Liver (tissue), 9 donors: ENCODE measurements around the gene NAT14. TPM values are rescaled to one million over a fixed set of nuclear protein-coding genes. Genes with fewer than 3 reads are reported as not detected.

Experiments
- DNase-seq: peaks from one replicate; pipeline ENCODE4 v3.0.0-alpha.2; 2017; ENCODE audit warnings: low spot score
- H3K27ac ChIP-seq, 2 donors: one replicate each; pipeline ENCODE4 v1.7.0; 2013; ENCODE audit warnings: inconsistent platforms in 2 of 2, low read length in 2 of 2, control low read depth in 1 of 2, low read depth in 1 of 2, mild to moderate bottlenecking in 1 of 2
- H3K27me3 ChIP-seq, 4 donors: one replicate each; pipeline versions ENCODE4 v1.6.1 to v1.7.0; 2013; ENCODE audit warnings: low read length in 3 of 4, inconsistent platforms in 1 of 4, mild to moderate bottlenecking in 1 of 4, moderate library complexity in 1 of 4; ENCODE audit not compliant: control insufficient read depth in 4 of 4, insufficient read depth in 4 of 4
- H3K36me3 ChIP-seq, 4 donors: one replicate each; pipeline versions ENCODE4 v1.6.1 to v1.7.0; 2013; ENCODE audit warnings: low read length in 3 of 4, mild to moderate bottlenecking in 3 of 4, low read depth in 1 of 4, moderate library complexity in 1 of 4; ENCODE audit not compliant: control insufficient read depth in 4 of 4, insufficient read depth in 3 of 4
- H3K4me1 ChIP-seq, 4 donors: one replicate each; pipeline versions ENCODE4 v1.6.1 to v1.7.0; 2013; ENCODE audit warnings: low read length in 3 of 4, mild to moderate bottlenecking in 3 of 4, moderate library complexity in 1 of 4; ENCODE audit not compliant: control insufficient read depth in 4 of 4, insufficient read depth in 4 of 4
- H3K4me3 ChIP-seq, 3 donors: one replicate each; pipeline versions ENCODE4 v1.6.1 to v1.7.0; 2013; ENCODE audit warnings: low read length in 3 of 3, control low read depth in 1 of 3, low read depth in 1 of 3, mild to moderate bottlenecking in 1 of 3
- H3K9ac ChIP-seq, 2 donors: one replicate each; pipeline ENCODE4 v1.7.0; 2013; ENCODE audit warnings: low read length in 2 of 2, mild to moderate bottlenecking in 2 of 2, moderate library complexity in 2 of 2, control low read depth in 1 of 2, low read depth in 1 of 2
- H3K9me3 ChIP-seq, 4 donors: one replicate each; pipeline versions ENCODE4 v1.6.1 to v1.7.0; 2013; ENCODE audit warnings: low read length in 3 of 4; ENCODE audit not compliant: control insufficient read depth in 4 of 4
- FOXA1 ChIP-seq: IDR thresholded peaks from 2 replicates; pipeline ENCODE4 v1.6.1; 2016; ENCODE audit warnings: antibody characterized with exemption
- GABPA ChIP-seq, 2 donors: IDR thresholded peaks in 1 of 2; conservative IDR thresholded peaks in 1 of 2; 2 replicates each; pipeline ENCODE4 v1.6.1; 2016; ENCODE audit warnings: antibody characterized with exemption in 2 of 2, mild to moderate bottlenecking in 1 of 2, moderate library complexity in 1 of 2
- HNF4A ChIP-seq, 2 donors: conservative IDR thresholded peaks; 2 replicates each; pipeline ENCODE4 v1.6.1; 2016; ENCODE audit warnings: antibody characterized with exemption in 2 of 2, mild to moderate bottlenecking in 2 of 2
- HNF4G ChIP-seq: IDR thresholded peaks from 2 replicates; pipeline ENCODE4 v1.6.1; 2016; ENCODE audit warnings: antibody characterized with exemption
- JUND ChIP-seq, 2 donors: IDR thresholded peaks; 2 replicates each; pipeline ENCODE4 v1.6.1; 2016; ENCODE audit warnings: antibody characterized with exemption in 2 of 2
- NR2F2 ChIP-seq: IDR thresholded peaks from 2 replicates; pipeline ENCODE4 v1.6.1; 2016; ENCODE audit warnings: antibody characterized with exemption
- RAD21 ChIP-seq, 2 donors: IDR thresholded peaks; 2 replicates each; pipeline ENCODE4 v1.6.1; 2016; ENCODE audit warnings: antibody characterized with exemption in 2 of 2, mild to moderate bottlenecking in 2 of 2
- RXRA ChIP-seq, 2 donors: IDR thresholded peaks; 2 replicates each; pipeline ENCODE4 v1.6.1; 2017 to 2018; ENCODE audit warnings: antibody characterized with exemption in 2 of 2, mild to moderate bottlenecking in 1 of 2
- SP1 ChIP-seq: IDR thresholded peaks from 2 replicates; pipeline ENCODE4 v1.6.1; 2018; ENCODE audit warnings: antibody characterized with exemption, mild to moderate bottlenecking
- TAF1 ChIP-seq: conservative IDR thresholded peaks from 2 replicates; pipeline ENCODE4 v1.6.1; 2016; ENCODE audit warnings: antibody characterized with exemption, mild to moderate bottlenecking
- YY1 ChIP-seq: IDR thresholded peaks from 2 replicates; pipeline ENCODE4 v1.6.1; 2016; ENCODE audit warnings: antibody characterized with exemption, mild to moderate bottlenecking
- ZBTB33 ChIP-seq: IDR thresholded peaks from 2 replicates; pipeline ENCODE4 v1.6.1; 2016; ENCODE audit warnings: antibody characterized with exemption
- WGBS: extraction: QIAGEN DNeasy Blood & Tissue Kit; methylation state at CpG from one replicate; pipeline ENCODE4 v1.1.7; 2013; 5-methylcytosine and 5-hydroxymethylcytosine counted together
- polyA plus RNA-seq, 2 donors: library from polyadenylated mRNA; stranded (reverse) in 1 of 2; unstranded in 1 of 2; fragments of 200-250 nt in 1 of 2; fragments of >200 nt in 1 of 2; fragmentation: Nextera tagmentation in 1 of 2; extraction: Ambion mirVana in 1 of 2; gene quantifications; one replicate each; pipeline versions ENCODE4 v1.2.1 to v1.2.3, GENCODE V29; 2013 to 2015
- total RNA-seq, 2 donors: library from RNA; depleted of rRNA; stranded (reverse); fragments of >200 nt; gene quantifications; one replicate each; pipeline ENCODE4 v1.2.3, GENCODE V29; 2014
- TF ChIP-seq, protein P1 (sequence below): IDR thresholded peaks from 2 replicates; pipeline ENCODE4 v1.6.1; 2016; ENCODE audit warnings: antibody characterized with exemption
- TF ChIP-seq, protein P2 (sequence below): IDR thresholded peaks from 2 replicates; pipeline ENCODE4 v1.6.1; 2016; ENCODE audit warnings: antibody characterized with exemption, mild to moderate bottlenecking
- TF ChIP-seq, protein P3 (sequence below): fragments of 150-350 bp; IDR thresholded peaks from 2 replicates; pipeline ENCODE4 v1.5.1; 2017; ENCODE audit warnings: improper control_type of control experiment, low read depth, low read length; ENCODE audit not compliant: missing input control
- donor health status: healthy.
- donor health status: healthy.
- donor health status: healthy.
- donor health status: healthy.
- donor health status: healthy.

NAT14 gene
- total and polyA plus RNA-seq, 4 donors = 1.4 to 3.7 (median 3.0) TPM

DNA sequence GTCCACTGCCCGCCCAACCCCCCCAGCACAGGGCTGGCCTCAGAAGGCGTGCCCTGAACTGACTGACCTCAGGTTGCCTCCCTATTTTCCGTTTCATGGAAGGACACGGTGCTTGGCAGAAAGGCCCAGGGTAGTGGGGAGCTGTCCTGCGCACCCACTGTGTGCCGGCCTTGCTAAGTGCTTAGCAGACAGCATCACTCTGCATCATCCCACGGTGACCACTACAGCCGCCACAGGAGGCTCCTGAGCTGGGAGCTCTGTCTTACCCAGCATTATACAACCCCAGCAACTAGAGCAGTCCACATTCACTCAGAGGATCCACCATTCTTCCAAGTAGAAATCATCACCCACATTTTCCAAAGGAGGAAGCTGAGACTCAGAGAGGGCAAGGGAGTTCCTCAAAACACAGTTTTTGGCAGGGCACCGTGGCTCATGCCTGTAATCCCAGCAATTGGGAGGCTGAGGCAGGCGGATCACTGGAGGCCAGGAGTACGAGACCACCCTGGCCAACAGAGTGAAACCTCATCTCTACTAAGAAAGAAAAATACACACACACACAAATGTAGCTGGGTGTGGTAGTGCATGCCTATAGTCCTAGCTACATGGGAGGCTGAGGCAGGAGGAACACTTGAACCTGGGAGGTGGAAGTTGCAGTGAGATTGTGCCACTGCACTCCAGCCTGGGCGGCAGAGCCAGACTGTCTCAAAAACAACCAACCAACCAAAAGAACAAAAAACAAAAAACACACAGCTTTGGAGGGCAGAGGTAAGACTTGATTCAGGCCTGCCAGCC is 50.4 kb downstream of the NAT14 start:
- Histone ChIP-seq H3K4me3 (no peak overlapping the region), H3K9me3 (no peaks in the 10 kb centered on the region), H3K27ac (no peak overlapping the region), H3K27me3 (no peaks in the 10 kb centered on the region), H3K4me1 (no peaks in the 10 kb centered on the region), H3K9ac (no peak overlapping the region), H3K36me3 (no peaks in the 10 kb centered on the region)
- no peak for DNase-seq
- WGBS = 81% methylated on average over 12 of the region's 12 CpGs
- TF ChIP-seq, protein P1, sequence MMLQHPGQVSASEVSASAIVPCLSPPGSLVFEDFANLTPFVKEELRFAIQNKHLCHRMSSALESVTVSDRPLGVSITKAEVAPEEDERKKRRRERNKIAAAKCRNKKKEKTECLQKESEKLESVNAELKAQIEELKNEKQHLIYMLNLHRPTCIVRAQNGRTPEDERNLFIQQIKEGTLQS = no peak
- TF ChIP-seq TAF1 = no peak
- TF ChIP-seq ZBTB33 = no peak
- no peak for TF ChIP-seq SP1
- TF ChIP-seq, protein P2, sequence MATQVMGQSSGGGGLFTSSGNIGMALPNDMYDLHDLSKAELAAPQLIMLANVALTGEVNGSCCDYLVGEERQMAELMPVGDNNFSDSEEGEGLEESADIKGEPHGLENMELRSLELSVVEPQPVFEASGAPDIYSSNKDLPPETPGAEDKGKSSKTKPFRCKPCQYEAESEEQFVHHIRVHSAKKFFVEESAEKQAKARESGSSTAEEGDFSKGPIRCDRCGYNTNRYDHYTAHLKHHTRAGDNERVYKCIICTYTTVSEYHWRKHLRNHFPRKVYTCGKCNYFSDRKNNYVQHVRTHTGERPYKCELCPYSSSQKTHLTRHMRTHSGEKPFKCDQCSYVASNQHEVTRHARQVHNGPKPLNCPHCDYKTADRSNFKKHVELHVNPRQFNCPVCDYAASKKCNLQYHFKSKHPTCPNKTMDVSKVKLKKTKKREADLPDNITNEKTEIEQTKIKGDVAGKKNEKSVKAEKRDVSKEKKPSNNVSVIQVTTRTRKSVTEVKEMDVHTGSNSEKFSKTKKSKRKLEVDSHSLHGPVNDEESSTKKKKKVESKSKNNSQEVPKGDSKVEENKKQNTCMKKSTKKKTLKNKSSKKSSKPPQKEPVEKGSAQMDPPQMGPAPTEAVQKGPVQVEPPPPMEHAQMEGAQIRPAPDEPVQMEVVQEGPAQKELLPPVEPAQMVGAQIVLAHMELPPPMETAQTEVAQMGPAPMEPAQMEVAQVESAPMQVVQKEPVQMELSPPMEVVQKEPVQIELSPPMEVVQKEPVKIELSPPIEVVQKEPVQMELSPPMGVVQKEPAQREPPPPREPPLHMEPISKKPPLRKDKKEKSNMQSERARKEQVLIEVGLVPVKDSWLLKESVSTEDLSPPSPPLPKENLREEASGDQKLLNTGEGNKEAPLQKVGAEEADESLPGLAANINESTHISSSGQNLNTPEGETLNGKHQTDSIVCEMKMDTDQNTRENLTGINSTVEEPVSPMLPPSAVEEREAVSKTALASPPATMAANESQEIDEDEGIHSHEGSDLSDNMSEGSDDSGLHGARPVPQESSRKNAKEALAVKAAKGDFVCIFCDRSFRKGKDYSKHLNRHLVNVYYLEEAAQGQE = no peak
- no peak for TF ChIP-seq HNF4A (conservative IDR thresholded peaks at IDR 0.05)
- no peak for TF ChIP-seq RXRA (IDR thresholded peaks at IDR 0.05)
- TF ChIP-seq, protein P3, sequence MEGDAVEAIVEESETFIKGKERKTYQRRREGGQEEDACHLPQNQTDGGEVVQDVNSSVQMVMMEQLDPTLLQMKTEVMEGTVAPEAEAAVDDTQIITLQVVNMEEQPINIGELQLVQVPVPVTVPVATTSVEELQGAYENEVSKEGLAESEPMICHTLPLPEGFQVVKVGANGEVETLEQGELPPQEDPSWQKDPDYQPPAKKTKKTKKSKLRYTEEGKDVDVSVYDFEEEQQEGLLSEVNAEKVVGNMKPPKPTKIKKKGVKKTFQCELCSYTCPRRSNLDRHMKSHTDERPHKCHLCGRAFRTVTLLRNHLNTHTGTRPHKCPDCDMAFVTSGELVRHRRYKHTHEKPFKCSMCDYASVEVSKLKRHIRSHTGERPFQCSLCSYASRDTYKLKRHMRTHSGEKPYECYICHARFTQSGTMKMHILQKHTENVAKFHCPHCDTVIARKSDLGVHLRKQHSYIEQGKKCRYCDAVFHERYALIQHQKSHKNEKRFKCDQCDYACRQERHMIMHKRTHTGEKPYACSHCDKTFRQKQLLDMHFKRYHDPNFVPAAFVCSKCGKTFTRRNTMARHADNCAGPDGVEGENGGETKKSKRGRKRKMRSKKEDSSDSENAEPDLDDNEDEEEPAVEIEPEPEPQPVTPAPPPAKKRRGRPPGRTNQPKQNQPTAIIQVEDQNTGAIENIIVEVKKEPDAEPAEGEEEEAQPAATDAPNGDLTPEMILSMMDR = no peak
- no peak for TF ChIP-seq RAD21 (IDR thresholded peaks at IDR 0.05)
- TF ChIP-seq NR2F2 = no peak
- TF ChIP-seq JUND (IDR thresholded peaks at IDR 0.05) = no peak
- TF ChIP-seq FOXA1 = no peak
- no peak for TF ChIP-seq GABPA (IDR thresholded peaks at IDR 0.05 in 1 of 2, conservative IDR thresholded peaks at IDR 0.05 in 1 of 2)
- TF ChIP-seq YY1 = no peak

GRCh38 chr19:55535965-55536350 is 51.0 kb downstream of the NAT14 start:
- H3K9ac ChIP-seq = no peak overlapping the region
- no peaks in the 10 kb centered on the region for H3K36me3 ChIP-seq
- H3K9me3 ChIP-seq = no peaks in the 10 kb centered on the region
- TF ChIP-seq HNF4G = no peak
- WGBS = 81% methylated on average over 22 of the region's 22 CpGs
- no peaks in the 10 kb centered on the region for H3K4me1 ChIP-seq
- no peak overlapping the region for H3K27ac ChIP-seq
- DNase-seq = no peak
- H3K4me3 ChIP-seq = no peak overlapping the region
- no peaks in the 10 kb centered on the region for H3K27me3 ChIP-seq
